ENCODE measurements around the gene WEE2.

The WEE2 gene

GRCh38 chr7:141715794-141716689 is 7.9 kb downstream of the WEE2 start:
- Histone ChIP-seq H3K36me3 (ENCODE audit: insufficient read depth, low read length) (no peaks in the 10 kb centered on the region), H3K9me3 (ENCODE audit: low read length) (no peaks in the 10 kb centered on the region), H3K4me1 (ENCODE audit: insufficient read depth, low read length, severe bottlenecking) (no peaks in the 10 kb centered on the region), H3K9ac (ENCODE audit: low read length) (no peak overlapping the region), H3F3A (ENCODE audit: insufficient read depth, low read length) (no peaks in the 10 kb centered on the region), H4K20me1 (ENCODE audit: insufficient read depth, low read length) (no peaks in the 10 kb centered on the region), H3K4me3 (ENCODE audit: low read depth, low read length, poor library complexity, severe bottlenecking) (no peak overlapping the region), H3K27me3 (ENCODE audit: insufficient read depth, low read length) (no peaks in the 10 kb centered on the region), H3K27ac (ENCODE audit: low read depth, low read length, poor library complexity, severe bottlenecking) (no peak overlapping the region), H3K79me2 (ENCODE audit: insufficient read depth, low read length) (no peaks in the 10 kb centered on the region), H3K4me2 (ENCODE audit: low read length) (no peak overlapping the region), H3K9me2 (ENCODE audit: low read depth, low read length) (no peaks in the 10 kb centered on the region), H2AFZ (ENCODE audit: low read length) (no peak overlapping the region)
- no peak for TF ChIP-seq CTCF (IDR thresholded peaks at IDR 0.05; ENCODE audit: low read length)
- TF ChIP-seq EZH2 (IDR thresholded peaks at IDR 0.05; ENCODE audit: borderline replicate concordance, low read length): no peak

- no peak overlapping the region for H3K4me3 ChIP-seq (ENCODE audit: low read depth, low read length, poor library complexity, severe bottlenecking)
- H3K4me2 ChIP-seq (ENCODE audit: low read length): no peak overlapping the region
- TF ChIP-seq EZH2 (IDR thresholded peaks at IDR 0.05; ENCODE audit: borderline replicate concordance, low read length) (no peak), CTCF (IDR thresholded peaks at IDR 0.05; ENCODE audit: low read length) (no peak)
- H3K9ac ChIP-seq (ENCODE audit: low read length): no peak overlapping the region
- no peaks in the 10 kb centered on the region for H3F3A ChIP-seq (ENCODE audit: insufficient read depth, low read length)
- no peaks in the 10 kb centered on the region for H3K4me1 ChIP-seq (ENCODE audit: insufficient read depth, low read length, severe bottlenecking)
- no peaks in the 10 kb centered on the region for H3K9me3 ChIP-seq (ENCODE audit: low read length)
- H3K36me3 ChIP-seq (ENCODE audit: insufficient read depth, low read length): no peaks in the 10 kb centered on the region
- H3K9me2 ChIP-seq (ENCODE audit: low read depth, low read length): no peaks in the 10 kb centered on the region
- H3K79me2 ChIP-seq (ENCODE audit: insufficient read depth, low read length): no peaks in the 10 kb centered on the region
- H2AFZ ChIP-seq (ENCODE audit: low read length): no peak overlapping the region
- H4K20me1 ChIP-seq (ENCODE audit: insufficient read depth, low read length): no peaks in the 10 kb centered on the region
- no peaks in the 10 kb centered on the region for H3K27me3 ChIP-seq (ENCODE audit: insufficient read depth, low read length)
- H3K27ac ChIP-seq (ENCODE audit: low read depth, low read length, poor library complexity, severe bottlenecking): no peak overlapping the region
Measured at GRCh38 chr7:141717450-141717849, 9.3 kb downstream of the WEE2 start.

- Histone ChIP-seq H3K27ac (ENCODE audit: low read depth, low read length, poor library complexity, severe bottlenecking) (no peak overlapping the region), H3F3A (ENCODE audit: insufficient read depth, low read length) (no peaks in the 10 kb centered on the region), H3K9me3 (ENCODE audit: low read length) (no peaks in the 10 kb centered on the region), H3K4me2 (ENCODE audit: low read length) (no peak overlapping the region), H4K20me1 (ENCODE audit: insufficient read depth, low read length) (no peaks in the 10 kb centered on the region), H3K4me1 (ENCODE audit: insufficient read depth, low read length, severe bottlenecking) (no peaks in the 10 kb centered on the region), H3K79me2 (ENCODE audit: insufficient read depth, low read length) (no peaks in the 10 kb centered on the region), H3K4me3 (ENCODE audit: low read depth, low read length, poor library complexity, severe bottlenecking) (no peak overlapping the region), H2AFZ (ENCODE audit: low read length) (no peak overlapping the region), H3K9me2 (ENCODE audit: low read depth, low read length) (no peaks in the 10 kb centered on the region), H3K9ac (ENCODE audit: low read length) (no peak overlapping the region), H3K27me3 (ENCODE audit: insufficient read depth, low read length) (no peaks in the 10 kb centered on the region), H3K36me3 (ENCODE audit: insufficient read depth, low read length) (no peaks in the 10 kb centered on the region)
- no peak for TF ChIP-seq EZH2 (IDR thresholded peaks at IDR 0.05; ENCODE audit: borderline replicate concordance, low read length)
- no peak for TF ChIP-seq CTCF (IDR thresholded peaks at IDR 0.05; ENCODE audit: low read length)
Measured at GRCh38 chr7:141722529-141722928, 14.4 kb downstream of the WEE2 start.

All from OCI-LY1 (cell line).